B cell (primary cell): ENCODE measurements around the gene MRPL14. TPM values are rescaled to one million over a fixed set of nuclear protein-coding genes. Genes with fewer than 3 reads are reported as not detected.

Experiments used
- ATAC-seq: fragments of 200-7000 bp; cut with Tn5 transposase; one replicate; pipeline ENCODE4 v1.10.0; 2021; ENCODE audit warnings: low read depth, mild to moderate bottlenecking, moderate number of reproducible peaks, moderate library complexity
- CTCF ChIA-PET: fragments of 350-600 bp; sonication (Branson Sonifier 250); formaldehyde crosslinking; loops from one replicate; lab custom pipeline; 2021; ENCODE audit warnings: antibody characterized with exemption, inconsistent platforms; lab: Charles Lee
- POLR2A ChIA-PET: fragments of 350-600 bp; sonication (Branson Sonifier 250); formaldehyde crosslinking; loops from one replicate; lab custom pipeline; 2021; ENCODE audit warnings: antibody characterized with exemption; lab: Charles Lee
- DNase-seq: peaks from one replicate; pipeline ENCODE4 v3.0.0; 2013
- H2AFZ ChIP-seq: 2 replicates; pipeline ENCODE4 v1.6.1; 2012; ENCODE audit warnings: mild to moderate bottlenecking, low read depth, low read length; ENCODE audit not compliant: insufficient read depth, poor library complexity, severe bottlenecking
- H3K27ac ChIP-seq, 2 donors: 1 replicate in 1 of 2; 2 replicates in 1 of 2; pipeline ENCODE4 v1.5.1; 2012 to 2013; ENCODE audit warnings: low read length in 2 of 2, mild to moderate bottlenecking in 2 of 2, moderate library complexity in 1 of 2
- H3K27me3 ChIP-seq, 4 experiments: fragments of 200-600 bp in 1 of 4; sonication (generic) in 1 of 4; replicated peaks in 1 of 4; 1 replicate in 2 of 4; 2 replicates in 2 of 4; pipeline versions ENCODE4 v1.6.1 to v1.7.0; 2013 to 2016; ENCODE audit warnings: low read length in 3 of 4, mild to moderate bottlenecking in 2 of 4, mixed read lengths in 1 of 4, moderate library complexity in 1 of 4; ENCODE audit not compliant: insufficient read depth in 4 of 4, control insufficient read depth in 3 of 4; ENCODE audit errors: control extremely low read depth in 1 of 4
- H3K36me3 ChIP-seq, 2 experiments: replicated peaks in 1 of 2; 1 replicate in 1 of 2; 2 replicates in 1 of 2; pipeline versions ENCODE4 v1.6.1 to v1.7.1; 2013; ENCODE audit warnings: low read length in 1 of 2; ENCODE audit not compliant: insufficient read depth in 2 of 2, control insufficient read depth in 1 of 2; ENCODE audit errors: control extremely low read depth in 1 of 2, extremely low read depth in 1 of 2
- H3K4me1 ChIP-seq, 2 donors: fragments of 200-600 bp in 1 of 2; sonication (generic) in 1 of 2; 1 replicate in 1 of 2; 2 replicates in 1 of 2; pipeline versions ENCODE4 v1.5.1 to v1.6.1; 2013 to 2017; ENCODE audit warnings: low read length in 2 of 2; ENCODE audit not compliant: control insufficient read depth in 2 of 2, insufficient read depth in 2 of 2
- H3K4me2 ChIP-seq: replicated peaks from 2 replicates; pipeline ENCODE3; 2012; ENCODE audit warnings: mild to moderate bottlenecking, low read depth, low read length; ENCODE audit not compliant: poor library complexity, severe bottlenecking
- H3K4me3 ChIP-seq, 5 experiments: fragments of 200-600 bp in 1 of 5; sonication (generic) in 1 of 5; 1 replicate in 3 of 5; 2 replicates in 2 of 5; pipeline versions ENCODE4 v1.5.1 to v1.7.0; 2011 to 2016; ENCODE audit warnings: low read length in 4 of 5, mild to moderate bottlenecking in 4 of 5, low read depth in 2 of 5, control low read depth in 1 of 5, moderate library complexity in 1 of 5; ENCODE audit not compliant: insufficient read depth in 1 of 5; ENCODE audit errors: control extremely low read depth in 1 of 5, extremely low read depth in 1 of 5
- H3K79me2 ChIP-seq: fragments of 200-600 bp; sonication (generic); one replicate; pipeline ENCODE4 v1.6.0; 2016; ENCODE audit warnings: low read length; ENCODE audit not compliant: control insufficient read depth, insufficient read depth
- H3K9ac ChIP-seq: fragments of 200-600 bp; sonication (generic); 2 replicates; pipeline ENCODE4 v1.6.1; 2017; ENCODE audit warnings: mild to moderate bottlenecking, low read length, moderate library complexity
- H3K9me3 ChIP-seq, 3 donors: one replicate each; pipeline versions ENCODE4 v1.6.1 to v1.7.1; 2013; ENCODE audit warnings: low read length in 2 of 3; ENCODE audit not compliant: control insufficient read depth in 2 of 3, insufficient read depth in 1 of 3; ENCODE audit errors: control extremely low read depth in 1 of 3
- H4K20me1 ChIP-seq: 2 replicates; pipeline ENCODE4 v1.6.0; 2012; ENCODE audit warnings: mild to moderate bottlenecking, low read length; ENCODE audit not compliant: insufficient read depth, control insufficient read depth, poor library complexity, severe bottlenecking
- H3K27ac Mint-ChIP-seq: one replicate; pipeline ENCODE4 v1.8.0; 2021; ENCODE audit warnings: mixed read lengths
- H3K27me3 Mint-ChIP-seq: one replicate; pipeline ENCODE4 v1.8.0; 2021; ENCODE audit warnings: mixed read lengths
- H3K4me1 Mint-ChIP-seq: one replicate; pipeline ENCODE4 v1.8.0; 2021; ENCODE audit warnings: mixed read lengths
- H3K4me3 Mint-ChIP-seq: one replicate; pipeline ENCODE4 v1.8.0; 2021; ENCODE audit warnings: mixed read lengths
- H3K9me3 Mint-ChIP-seq: one replicate; pipeline ENCODE4 v1.8.0; 2022; ENCODE audit warnings: mixed read lengths; ENCODE audit not compliant: insufficient read depth
- EZH2 ChIP-seq: IDR thresholded peaks from 2 replicates; pipeline ENCODE4 v1.6.1; 2012; ENCODE audit warnings: borderline replicate concordance, low read depth, mild to moderate bottlenecking, moderate library complexity, low read length; ENCODE audit not compliant: insufficient read depth, poor library complexity, severe bottlenecking
- WGBS: methylation state at CpG from one replicate; pipeline ENCODE4 v1.1.5; 2013; ENCODE audit warnings: missing lambda C conversion rate; ENCODE audit not compliant: insufficient coverage; 5-methylcytosine and 5-hydroxymethylcytosine counted together
- intact Hi-C: fragments of 100-400 bp; cut with micrococcal nuclease; formaldehyde crosslinking; loops from one replicate; pipeline ENCODE4 v1.10.0; 2022
- polyA plus RNA-seq: library from polyadenylated mRNA; depleted of rRNA; stranded (reverse); fragments of >200 nt; gene quantifications from 2 replicates; pipeline ENCODE4 v1.2.3, GENCODE V29; 2012
- total RNA-seq, 2 donors: library from RNA; stranded (reverse); fragments of 120-200 nt in 1 of 2; gene quantifications; 1 replicate in 1 of 2; 2 replicates in 1 of 2; pipeline versions ENCODE4 v1.2.3 to v1.2.4, GENCODE V29; 2013 to 2022
- TF ChIP-seq, protein P1 (sequence below): fragments of 200-600 bp; IDR thresholded peaks from one replicate; pipeline ENCODE4 v1.8.0; 2022; ENCODE audit warnings: antibody characterized with exemption, mild to moderate bottlenecking

MRPL14 gene
- total and polyA plus RNA-seq, 2 donors (not counting 1 experiment from before 2014, with no cell fraction given) = 16.7 to 23.5 TPM

DNA sequence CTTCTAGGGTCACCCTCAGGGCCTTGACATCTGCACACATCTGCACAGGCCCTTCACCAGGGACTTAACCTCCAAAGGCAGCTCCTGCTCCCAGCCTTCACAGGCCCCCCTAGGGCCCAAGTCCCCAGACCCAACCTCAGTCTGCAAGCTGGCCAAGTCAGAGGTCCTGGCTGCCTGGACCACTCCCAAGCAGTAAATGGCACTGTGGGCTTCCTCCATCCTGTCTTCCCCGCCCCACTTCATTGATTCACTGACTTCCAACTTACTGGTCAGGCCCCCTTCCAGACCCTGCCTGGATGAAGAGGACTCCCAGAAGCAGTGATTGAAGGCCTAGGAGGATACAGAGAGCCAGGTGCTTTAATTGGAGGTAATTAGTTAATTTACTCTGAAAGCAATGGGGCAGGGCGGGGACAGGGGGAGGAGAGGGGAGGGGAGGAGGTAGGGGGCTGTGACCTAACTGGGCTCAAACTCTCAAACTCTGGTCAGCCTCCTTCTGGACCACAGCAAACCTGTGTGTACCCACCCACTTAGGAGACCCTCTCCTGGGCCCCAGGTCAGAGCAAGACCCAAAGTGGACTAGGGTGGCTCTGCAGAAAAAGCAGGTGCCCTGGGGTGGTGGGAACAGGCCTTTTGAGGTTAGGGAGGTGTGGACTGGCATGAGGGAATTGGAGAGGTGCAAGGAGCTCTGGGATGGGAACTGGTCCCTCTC is 51.5 kb downstream of the MRPL14 start:
- no peak overlapping the region for H3K27ac Mint-ChIP-seq
- ATAC-seq = no peak
- H3K9me3 Mint-ChIP-seq = no peaks in the 10 kb centered on the region
- H3K4me3 Mint-ChIP-seq = no peak overlapping the region
- no CpG with 5 or more reads among the region's 2 CpGs for WGBS
- TF ChIP-seq, protein P1, sequence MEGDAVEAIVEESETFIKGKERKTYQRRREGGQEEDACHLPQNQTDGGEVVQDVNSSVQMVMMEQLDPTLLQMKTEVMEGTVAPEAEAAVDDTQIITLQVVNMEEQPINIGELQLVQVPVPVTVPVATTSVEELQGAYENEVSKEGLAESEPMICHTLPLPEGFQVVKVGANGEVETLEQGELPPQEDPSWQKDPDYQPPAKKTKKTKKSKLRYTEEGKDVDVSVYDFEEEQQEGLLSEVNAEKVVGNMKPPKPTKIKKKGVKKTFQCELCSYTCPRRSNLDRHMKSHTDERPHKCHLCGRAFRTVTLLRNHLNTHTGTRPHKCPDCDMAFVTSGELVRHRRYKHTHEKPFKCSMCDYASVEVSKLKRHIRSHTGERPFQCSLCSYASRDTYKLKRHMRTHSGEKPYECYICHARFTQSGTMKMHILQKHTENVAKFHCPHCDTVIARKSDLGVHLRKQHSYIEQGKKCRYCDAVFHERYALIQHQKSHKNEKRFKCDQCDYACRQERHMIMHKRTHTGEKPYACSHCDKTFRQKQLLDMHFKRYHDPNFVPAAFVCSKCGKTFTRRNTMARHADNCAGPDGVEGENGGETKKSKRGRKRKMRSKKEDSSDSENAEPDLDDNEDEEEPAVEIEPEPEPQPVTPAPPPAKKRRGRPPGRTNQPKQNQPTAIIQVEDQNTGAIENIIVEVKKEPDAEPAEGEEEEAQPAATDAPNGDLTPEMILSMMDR = no peak
- TF ChIP-seq EZH2 = no peak
- no peak overlapping the region for H3K4me2 ChIP-seq
- peaks cover 0 to 50% (median 17%) of the 10 kb centered on the region in 4 experiments for H3K27me3 ChIP-seq
- peaks cover 43% of the 10 kb centered on the region for H3K27me3 Mint-ChIP-seq
- H3K27ac ChIP-seq = no peak overlapping the region
- H3K4me3 ChIP-seq = no peak overlapping the region
- H3K4me1 Mint-ChIP-seq = peaks cover 17% of the 10 kb centered on the region
- no peak for DNase-seq
- POLR2A ChIA-PET = no interaction called here
- no peaks in the 10 kb centered on the region for H3K79me2 ChIP-seq
- no peak overlapping the region for H3K9ac ChIP-seq
- no peak overlapping the region for H2AFZ ChIP-seq
- no peaks in the 10 kb centered on the region for H3K36me3 ChIP-seq
- H3K9me3 ChIP-seq = peaks cover 0 to 3% (median 0%) of the 10 kb centered on the region in 3 donors
- CTCF ChIA-PET = interaction anchor here (0.9 to 9.1 kb wide), 12 partner anchors 10 to 467 kb away, joined by 3 to 128 read pairs (median 4); partner anchors contain the start of gene VEGFA
- intact Hi-C loops = no loop called here
- H3K4me1 ChIP-seq = peaks cover 19 to 28% of the 10 kb centered on the region in 2 donors
- H4K20me1 ChIP-seq = no peaks in the 10 kb centered on the region
